GM19452 (cell line): ENCODE results near the gene RIGI.
"Not testable (repeated sequence)": the region's sequence is repeated elsewhere in the genome, so short reads cannot be mapped to it uniquely, and the experiment has no call there.

Experiments
- ATAC-seq: cut with Tn5 transposase; IDR thresholded peaks from one replicate; pipeline ENCODE4 v1.9.1; 2021; ENCODE audit not compliant: unreplicated experiment

RIGI gene

GRCh38 chr9:32526041-32526706, at the start of gene RIGI:
Gene RIGI (minus strand): TSS chr9:32526196. CDS start chr9:32526166, 30 bp downstream.
- ATAC-seq, result peak; percentile 63

DNA sequence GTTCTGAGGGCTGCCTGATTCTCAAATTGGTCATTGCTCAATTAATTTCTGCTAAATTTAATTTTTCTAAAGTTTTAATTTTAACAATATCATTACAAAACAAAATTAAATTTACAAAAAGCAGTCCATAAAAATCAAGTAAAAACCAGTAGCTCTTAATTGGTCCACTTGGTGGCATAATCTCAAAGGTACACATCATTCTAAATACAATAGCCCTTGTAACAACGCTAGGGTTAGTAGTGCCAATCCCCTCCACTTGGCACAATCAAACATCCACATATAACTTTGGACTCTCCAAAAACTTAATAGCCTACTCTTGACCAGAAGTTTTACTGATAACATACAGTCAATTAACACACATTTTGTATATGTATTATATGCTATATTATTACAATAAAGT, 48.9 kb upstream of the RIGI start:
- no peak for ATAC-seq

DNA sequence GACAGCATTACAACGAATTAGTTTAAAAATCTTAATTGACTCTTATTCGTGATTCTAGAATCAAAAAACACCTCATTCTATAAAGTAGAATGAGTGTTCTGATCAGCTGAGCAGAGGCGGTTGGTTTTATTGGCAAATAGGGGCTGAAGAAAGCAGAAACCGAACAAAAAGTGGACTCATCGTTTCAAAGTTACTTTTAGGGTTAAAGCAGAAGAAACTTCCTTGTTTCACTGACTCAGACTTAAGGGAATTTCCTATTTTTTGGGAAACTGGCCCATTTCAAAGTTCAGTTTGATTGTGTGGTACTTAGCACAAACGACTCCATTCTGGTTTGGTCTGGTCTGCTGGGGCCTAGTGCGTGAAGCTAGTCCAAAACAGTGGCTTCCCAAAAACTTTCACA, 47.8 kb upstream of the RIGI start:
- ATAC-seq, result no peak

DNA sequence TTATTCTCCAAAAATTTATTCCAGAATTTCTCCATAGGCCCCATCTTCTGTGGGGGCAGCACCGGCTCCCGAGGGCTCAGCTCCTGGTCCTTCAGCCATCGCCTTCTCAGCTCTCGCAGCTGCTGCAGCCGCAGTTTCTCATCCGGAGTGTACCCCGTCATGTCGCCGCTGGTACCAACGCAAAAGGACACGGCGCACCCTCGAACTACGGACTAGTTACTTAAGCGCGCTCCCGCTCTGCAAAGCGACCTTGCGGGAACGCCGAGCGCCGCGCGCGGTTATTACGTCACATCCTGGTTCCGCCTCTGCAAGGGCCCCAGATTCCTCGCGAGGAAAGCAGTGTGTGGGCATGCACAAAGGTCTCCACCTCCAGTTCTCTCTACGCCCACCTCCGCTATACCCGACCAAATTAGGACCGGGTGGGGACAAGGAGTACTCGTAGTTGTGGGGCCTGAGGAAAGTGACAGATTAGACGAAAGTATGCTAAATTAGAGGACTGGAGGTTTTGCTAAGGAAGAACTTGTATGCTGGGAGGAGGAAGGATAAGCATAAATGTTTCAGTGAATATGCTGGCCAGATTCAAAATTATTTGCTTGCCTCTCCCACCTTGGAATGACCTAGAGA, 47.0 kb upstream of the RIGI start, which contains the start of gene NDUFB6:
Gene NDUFB6 (minus strand): TSS at position 260 of the 624 bp plus-strand sequence. CDS start 99 bp downstream, at position 161.
- ATAC-seq, result peak; percentile 84

DNA sequence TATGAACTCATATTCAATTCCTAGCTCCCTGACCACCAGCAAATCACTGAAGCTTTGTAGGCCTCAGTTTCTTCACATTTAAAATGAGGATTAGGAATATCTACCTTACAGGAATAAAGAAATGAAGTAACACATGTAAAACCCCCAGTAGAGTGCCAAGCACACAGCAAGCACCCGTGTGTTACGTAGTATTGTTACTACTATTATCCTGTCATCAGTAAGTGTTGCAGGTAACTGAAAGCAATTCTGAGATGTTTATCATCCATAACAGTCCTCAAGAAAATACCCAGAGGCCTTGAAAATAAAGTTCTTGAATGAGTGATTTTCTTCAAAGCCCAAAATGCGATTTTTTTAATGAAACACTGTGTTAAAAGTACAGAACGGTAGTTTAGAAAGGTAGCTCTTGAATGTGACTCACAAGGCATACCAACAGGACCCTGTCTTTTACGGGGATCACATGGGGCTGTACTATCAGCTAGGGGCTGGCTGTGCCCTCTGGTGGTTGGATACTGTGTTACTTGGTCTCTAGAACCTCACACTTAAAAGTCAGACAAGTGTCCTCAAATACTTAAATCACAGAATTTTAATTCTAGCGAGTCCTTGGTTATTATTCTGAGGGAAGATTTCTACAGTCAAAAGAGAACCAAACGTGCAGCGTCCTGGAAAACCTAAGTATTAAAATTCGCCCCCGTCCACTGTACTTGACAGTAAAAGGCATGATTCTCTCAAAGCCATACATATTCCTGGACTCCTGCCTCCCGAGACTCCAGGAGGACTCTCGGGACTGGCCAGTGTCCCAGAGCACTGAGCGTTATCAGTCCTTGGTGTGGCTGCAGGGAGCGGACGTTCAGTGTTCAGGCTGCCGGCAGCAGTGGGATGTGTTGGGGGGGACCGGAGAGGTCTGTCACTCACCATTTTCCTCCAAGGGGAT, 46.2 kb upstream of the RIGI start:
- peak; percentile 87 for ATAC-seq

DNA sequence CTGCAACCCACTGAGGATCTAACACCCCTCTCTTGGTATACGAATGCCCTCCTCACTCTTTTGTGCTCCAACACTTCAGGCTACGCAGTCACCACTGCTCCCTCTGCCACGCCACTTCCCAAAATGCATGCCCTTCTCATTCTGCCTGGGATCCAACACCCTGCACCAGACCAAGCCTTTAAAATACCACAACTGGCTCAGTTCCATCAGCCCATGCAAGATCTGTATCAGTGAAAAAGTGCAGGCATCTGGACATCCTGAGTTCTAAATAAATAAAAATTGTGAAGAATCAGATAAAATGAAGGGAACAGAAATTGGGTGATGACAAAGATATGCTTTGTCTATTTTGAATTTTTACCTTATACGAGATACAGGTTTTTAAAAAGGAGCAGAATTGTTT, 44.3 kb upstream of the RIGI start:
- no peak for ATAC-seq

DNA sequence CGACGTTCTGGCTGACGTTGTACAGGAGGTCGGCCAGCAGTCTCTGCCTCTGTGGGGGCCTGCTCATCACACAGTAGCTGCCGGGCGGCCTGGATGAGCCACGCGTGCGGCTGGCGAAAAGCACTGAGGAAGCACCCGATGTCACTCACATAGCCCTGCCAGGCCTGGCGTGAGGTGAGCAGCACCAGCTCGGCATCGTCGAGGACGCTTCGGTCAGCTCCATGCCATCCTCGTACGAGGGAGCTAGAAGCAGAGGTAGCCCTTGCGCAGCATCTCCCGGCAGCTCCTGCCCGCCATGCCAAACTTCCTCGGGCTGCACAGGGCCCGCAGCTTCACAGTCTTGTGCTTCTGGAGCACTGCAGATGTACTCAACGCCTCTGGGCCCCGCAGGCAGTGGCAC, 40.8 kb upstream of the RIGI start:
- ATAC-seq, result no peak

GRCh38 chr9:32565967-32566366, 40.0 kb upstream of the RIGI start:
- ATAC-seq, result no peak

GRCh38 chr9:32558408-32558934, 32.5 kb upstream of the RIGI start:
- no peak for ATAC-seq

GRCh38 chr9:32554591-32554990, 28.6 kb upstream of the RIGI start:
- no peak for ATAC-seq

- ATAC-seq, result no peak
Observed at GRCh38 chr9:32554107-32554506, 28.1 kb upstream of the RIGI start.

DNA sequence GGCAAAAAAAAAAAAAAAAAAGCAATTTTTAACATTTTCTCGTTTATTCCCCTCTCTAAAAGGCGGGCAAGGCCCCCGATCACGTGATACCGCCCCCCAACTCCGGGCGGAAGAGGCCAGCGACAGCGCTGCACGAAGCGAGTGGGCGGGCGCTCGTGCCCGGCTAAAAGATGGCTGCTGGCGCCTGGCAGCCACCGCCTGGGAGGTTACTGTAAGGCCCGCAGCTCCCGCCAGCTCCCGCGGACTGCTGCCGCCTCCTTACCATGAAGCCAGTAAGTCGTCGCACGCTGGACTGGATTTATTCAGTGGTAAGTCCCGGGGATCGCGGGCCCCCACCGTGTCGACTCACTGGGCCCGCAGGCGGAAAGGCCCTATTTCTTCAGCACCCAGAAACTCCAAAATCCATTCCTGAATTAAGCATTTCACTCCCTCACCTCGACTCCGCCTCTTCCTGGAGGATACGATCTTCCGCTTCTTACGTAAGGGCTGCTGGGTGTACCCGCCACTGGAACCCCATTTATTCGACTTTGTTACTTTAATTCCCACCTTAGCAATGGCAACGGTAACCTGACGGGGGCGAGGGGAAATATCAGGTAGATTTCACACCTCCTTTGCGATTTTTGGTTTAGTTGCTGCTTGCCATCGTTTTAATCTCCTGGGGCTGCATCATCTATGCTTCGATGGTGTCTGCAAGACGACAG, 26.3 kb upstream of the RIGI start, which contains the start of the genes SMIM27 and TOPORS:
Gene SMIM27 (plus strand): TSS at position 156 of the 701 bp plus-strand sequence. CDS start 108 bp downstream, at position 264.
Gene TOPORS (minus strand): TSS at position 415 of the 701 bp plus-strand sequence. CDS start 150 bp downstream, at position 265.
- peak; percentile 76 for ATAC-seq

GRCh38 chr9:32551276-32552051, 25.5 kb upstream of the RIGI start:
- peak; percentile 1 for ATAC-seq

DNA sequence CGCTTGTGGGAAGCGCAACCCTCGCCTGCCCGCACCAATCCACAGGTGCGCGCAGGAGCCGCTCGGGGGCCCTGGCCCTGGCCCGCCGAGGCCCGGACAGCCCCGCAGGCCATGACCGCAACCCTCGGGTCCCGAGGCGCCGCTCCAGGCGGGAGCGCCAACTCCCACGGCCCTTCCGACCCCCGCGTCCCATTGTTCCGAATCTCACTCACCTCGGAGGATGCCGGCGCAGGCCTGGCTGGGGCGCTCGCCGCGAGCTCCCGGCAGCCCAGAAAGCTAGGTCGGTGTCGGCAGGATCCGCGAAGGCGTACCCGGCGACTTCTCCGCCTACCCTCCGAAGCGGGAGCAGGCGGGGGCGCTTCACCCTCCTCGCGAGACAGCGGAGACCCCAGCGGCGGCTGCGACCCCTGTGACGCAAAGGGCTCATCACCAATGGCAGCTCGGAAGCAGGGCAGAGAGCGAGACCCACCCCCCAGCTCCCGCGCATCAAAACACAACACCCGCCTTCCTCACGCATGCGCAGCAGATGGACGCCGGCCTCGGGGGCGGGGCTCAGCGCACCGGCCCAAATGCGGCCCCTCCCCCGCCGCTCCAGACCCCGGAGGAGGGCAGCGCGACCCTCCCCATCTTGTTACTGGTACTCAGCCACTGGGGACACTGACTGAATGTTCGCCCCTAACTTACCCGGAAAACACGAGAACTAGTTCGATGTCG, 24.7 kb upstream of the RIGI start:
- ATAC-seq, result peak; percentile 57

- ATAC-seq, result no peak
Observed at GRCh38 chr9:32550150-32550561, 24.2 kb upstream of the RIGI start.

- not testable (repeated sequence) for ATAC-seq
Observed at GRCh38 chr9:32548213-32548612, 22.2 kb upstream of the RIGI start.

DNA sequence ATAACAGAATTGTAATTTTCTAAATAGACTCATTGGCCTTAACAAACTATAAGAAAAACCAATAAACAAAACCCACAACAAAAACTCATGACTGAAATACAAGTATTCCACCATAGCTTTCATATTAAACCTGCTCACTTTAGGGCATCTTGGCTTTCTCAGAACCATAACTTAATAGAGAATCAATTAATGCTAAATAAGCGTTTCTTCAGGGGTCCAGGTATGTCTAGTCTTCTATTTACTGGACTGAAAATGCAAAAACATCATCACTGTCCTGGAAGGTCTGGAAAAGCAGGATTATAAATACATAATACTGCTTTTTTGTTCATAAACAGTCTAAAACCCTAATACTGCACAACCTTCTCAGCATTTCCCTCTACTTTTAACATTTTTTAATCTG, 19.9 kb upstream of the RIGI start:
- no peak for ATAC-seq

GRCh38 chr9:32543047-32543446, 17.1 kb upstream of the RIGI start:
- ATAC-seq, result no peak

GRCh38 chr9:32533816-32534215, 7.8 kb upstream of the RIGI start:
- no peak for ATAC-seq
